ENCODE measurements around the gene CYP4F22. TPM values are rescaled to one million over a fixed set of nuclear protein-coding genes. Genes with fewer than 3 reads are reported as not detected.
"Not testable (repeated sequence)": the region's sequence is repeated elsewhere in the genome, so short reads cannot be mapped to it uniquely, and the experiment has no call there.

CYP4F22 gene
- total and polyA plus RNA-seq, 10 of the 15 experiments (the other 5 are each of a cell fraction or from before 2014, with no cell fraction given) = not detected

DNA sequence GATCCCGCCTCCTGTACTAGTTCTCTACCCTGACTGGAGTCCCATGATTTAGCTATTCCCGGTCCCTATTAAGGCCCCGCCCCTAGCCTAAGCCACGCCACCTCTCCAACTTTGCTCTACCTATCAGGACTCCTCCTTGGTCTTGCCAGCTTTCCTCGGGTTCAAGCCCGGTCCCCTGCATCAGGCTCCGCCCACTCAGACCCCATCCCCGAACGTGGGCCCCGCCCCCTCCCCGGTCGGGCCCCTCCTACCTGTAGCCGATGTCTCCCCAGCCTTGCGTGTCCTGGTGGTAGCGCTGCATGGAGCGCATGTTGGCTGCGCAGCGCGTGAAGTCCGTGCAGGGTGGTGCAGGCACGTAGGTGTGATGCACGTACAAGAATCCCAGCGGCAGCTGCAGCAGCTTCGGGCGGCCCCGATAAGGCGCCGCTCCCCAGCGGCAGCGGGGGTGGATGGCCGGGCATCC is 36.7 kb upstream of the CYP4F22 start:
- H3K9me3 ChIP-seq (replicated peaks; ENCODE audit: control insufficient read depth, insufficient read depth, low read length) = no peaks in the 10 kb centered on the region; the same call in 2 of the 3 replicates

DNA sequence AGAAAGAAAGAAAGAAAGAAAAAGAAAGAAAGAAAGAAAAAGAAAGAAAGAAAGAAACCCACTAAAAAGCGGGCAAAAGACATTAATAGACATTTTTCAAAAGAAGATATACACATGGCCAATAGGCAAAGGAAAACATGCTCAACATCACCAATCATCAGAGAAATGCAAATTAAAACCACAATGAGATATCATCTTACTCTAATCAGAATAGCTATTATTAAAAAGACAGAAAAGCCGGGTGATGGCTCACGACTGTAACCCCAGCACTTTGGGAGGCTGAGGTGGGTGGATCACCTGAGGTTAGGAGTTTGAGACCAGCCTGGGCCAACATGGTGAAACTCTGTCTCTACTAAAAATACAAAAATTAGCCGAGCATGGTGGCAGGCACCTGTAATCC is 34.5 kb upstream of the CYP4F22 start:
- H3K27ac ChIP-seq (ENCODE audit: control insufficient read depth, insufficient read depth); H3K79me2 ChIP-seq (ENCODE audit: control insufficient read depth, insufficient read depth, low read length); H3K4me1 ChIP-seq (ENCODE audit: control insufficient read depth, insufficient read depth, low read length); POLR2A ChIA-PET; in situ Hi-C loops (cut with MboI); H3K9me3 ChIP-seq (replicated peaks; ENCODE audit: control insufficient read depth, insufficient read depth, low read length); BruUV-seq (replicated peaks); RAD21 ChIA-PET (ENCODE audit: unreplicated experiment); ATAC-seq; H3K4me3 ChIP-seq; H2AFZ ChIP-seq (ENCODE audit: control insufficient read depth, low read depth, low read length); intact Hi-C loops (cut with micrococcal nuclease; ENCODE audit: unreplicated experiment); FAIRE-seq; SMC1A ChIA-PET (ENCODE audit: uncharacterized antibody, unreplicated experiment); H3K27me3 ChIP-seq (replicated peaks in 1 of 2; ENCODE audit: control insufficient read depth in 2 of 2, insufficient read depth in 2 of 2, low read length in 1 of 2); H4K20me1 ChIP-seq (ENCODE audit: control insufficient read depth, insufficient read depth); H3K4me2 ChIP-seq (ENCODE audit: control insufficient read depth, insufficient read depth); DNase-seq (ENCODE audit: low read depth, low spot score); H3K9ac ChIP-seq (ENCODE audit: control insufficient read depth, insufficient read depth, low read length); H3K36me3 ChIP-seq (ENCODE audit: control insufficient read depth in 2 of 2, insufficient read depth in 2 of 2, low read length in 1 of 2): not testable (repeated sequence)
- WGBS (ENCODE audit: insufficient coverage, insufficient replicate concordance, low lambda C conversion rate, missing lambda C conversion rate) = 14% methylated on average over 4 of the region's 4 CpGs
- CTCF ChIA-PET = interaction anchor here (0.6 kb wide), 1 partner anchor 266 kb away, joined by 3 read pairs; no protein-coding TSS in a partner anchor

More for the DNA sequence above, 36.7 kb upstream of the CYP4F22 start:
- in situ Hi-C loops (cut with MboI) = no loop called here
- H3K36me3 ChIP-seq (ENCODE audit: control insufficient read depth in 2 of 2, insufficient read depth in 2 of 2, low read length in 1 of 2) = no peaks in the 10 kb centered on the region
- H3K4me1 ChIP-seq (ENCODE audit: control insufficient read depth, insufficient read depth, low read length) = peaks cover 9% of the 10 kb centered on the region
- no peaks in the 10 kb centered on the region for H3K79me2 ChIP-seq (ENCODE audit: control insufficient read depth, insufficient read depth, low read length)
- no TSS peak for BruUV-seq (replicated peaks)
- no peak for DNase-seq (ENCODE audit: low read depth, low spot score)
- ATAC-seq = no peak
- no peaks in the 10 kb centered on the region for H4K20me1 ChIP-seq (ENCODE audit: control insufficient read depth, insufficient read depth)
- intact Hi-C loops (cut with micrococcal nuclease; ENCODE audit: unreplicated experiment) = no loop called here
- whole genome bisulfite sequencing (ENCODE audit: insufficient coverage, insufficient replicate concordance, low lambda C conversion rate, missing lambda C conversion rate) = 90% methylated on average over 27 of the region's 31 CpGs
- POLR2A ChIA-PET = no interaction called here
- H3K4me3 ChIP-seq = no peak overlapping the region
- no peak overlapping the region for H3K9ac ChIP-seq (ENCODE audit: control insufficient read depth, insufficient read depth, low read length)
- SMC1A ChIA-PET (ENCODE audit: uncharacterized antibody, unreplicated experiment) = no interaction called here
- no peak for FAIRE-seq
- H3K27me3 ChIP-seq (replicated peaks in 1 of 2; ENCODE audit: control insufficient read depth in 2 of 2, insufficient read depth in 2 of 2, low read length in 1 of 2) = no peaks in the 10 kb centered on the region
- H2AFZ ChIP-seq (ENCODE audit: control insufficient read depth, low read depth, low read length) = no peak overlapping the region
- H3K4me2 ChIP-seq (ENCODE audit: control insufficient read depth, insufficient read depth) = no peak overlapping the region
- CTCF ChIA-PET = no interaction called here
- no peak for TF ChIP-seq IKZF1 (conservative IDR thresholded peaks at IDR 0.05)
- H3K27ac ChIP-seq (ENCODE audit: control insufficient read depth, insufficient read depth) = no peak overlapping the region
- RAD21 ChIA-PET (ENCODE audit: unreplicated experiment) = no interaction called here

Measured in GM12878 (cell line).